T-helper 2 cell treated with Interferon-gamma antibody and Interleukin-4, amounts not matched to agents 100 ng/mL and 5 ng/mL, for 36 hours (primary cell): ENCODE results near the gene GALNT9. TPM values are rescaled to one million over a fixed set of nuclear protein-coding genes. Genes with fewer than 3 reads are reported as not detected.

Experiments
- intact Hi-C: fragments of 100-400 bp; cut with micrococcal nuclease; formaldehyde crosslinking; loops from one replicate; pipeline ENCODE4 v1.15.1; 2023
- total RNA-seq: library from RNA; stranded (reverse); gene quantifications from 2 replicates; pipeline ENCODE4 v1.2.3, GENCODE V29; 2022

The GALNT9 gene
- total RNA-seq, 1 donor from 2014 or later, result not detected

GRCh38 chr12:132327336-132328171 is 1.8 kb downstream of the GALNT9 start:
- intact Hi-C loops, result no loop called here

DNA sequence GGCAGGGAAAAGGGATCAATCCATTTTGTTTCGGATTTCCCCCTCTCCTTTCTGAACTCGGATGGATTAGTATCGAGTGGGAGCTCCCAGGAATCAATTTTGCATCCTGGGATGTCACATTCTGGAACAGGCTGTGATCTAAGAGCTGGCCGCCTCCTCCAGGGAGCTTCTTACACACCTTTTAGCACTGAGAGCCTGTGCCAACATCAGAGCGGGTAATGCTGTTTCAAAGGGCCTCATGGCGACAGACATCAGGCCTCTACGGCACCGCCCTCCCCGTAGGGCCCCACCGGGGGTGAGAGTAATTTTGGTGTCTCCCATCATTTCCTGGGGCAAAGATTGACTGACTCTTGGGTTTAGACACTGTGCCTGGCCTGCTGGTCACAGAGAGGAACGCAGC is 2.7 kb downstream of the GALNT9 start:
- intact Hi-C loops, result no loop called here

- intact Hi-C loops, result no loop called here
These were observed 3.7 kb downstream of the GALNT9 start for GRCh38 chr12:132325733-132326130.

- intact Hi-C loops, result no loop called here
These were observed 4.3 kb downstream of the GALNT9 start for GRCh38 chr12:132324841-132325732.

DNA sequence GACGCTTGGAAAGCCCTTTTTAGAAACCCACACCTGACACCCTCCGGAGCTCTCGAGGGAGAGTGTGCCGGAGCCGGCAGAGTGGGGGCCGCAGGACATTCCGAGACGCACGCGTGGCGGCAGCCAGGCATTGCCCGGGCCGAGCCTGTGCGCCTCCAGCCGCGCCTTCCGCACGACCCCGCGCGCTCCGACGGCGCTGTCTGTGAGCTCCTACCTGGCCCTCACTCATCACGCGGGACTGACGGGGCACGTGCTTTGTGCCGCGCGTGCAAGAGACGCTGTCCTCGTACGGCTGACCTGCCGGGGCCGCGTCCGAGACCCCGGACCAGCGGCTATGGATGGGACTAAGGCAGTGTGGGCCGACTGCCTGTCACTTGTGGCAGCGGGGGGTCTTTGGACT is 5.2 kb downstream of the GALNT9 start:
- intact Hi-C loops, result no loop called here

DNA sequence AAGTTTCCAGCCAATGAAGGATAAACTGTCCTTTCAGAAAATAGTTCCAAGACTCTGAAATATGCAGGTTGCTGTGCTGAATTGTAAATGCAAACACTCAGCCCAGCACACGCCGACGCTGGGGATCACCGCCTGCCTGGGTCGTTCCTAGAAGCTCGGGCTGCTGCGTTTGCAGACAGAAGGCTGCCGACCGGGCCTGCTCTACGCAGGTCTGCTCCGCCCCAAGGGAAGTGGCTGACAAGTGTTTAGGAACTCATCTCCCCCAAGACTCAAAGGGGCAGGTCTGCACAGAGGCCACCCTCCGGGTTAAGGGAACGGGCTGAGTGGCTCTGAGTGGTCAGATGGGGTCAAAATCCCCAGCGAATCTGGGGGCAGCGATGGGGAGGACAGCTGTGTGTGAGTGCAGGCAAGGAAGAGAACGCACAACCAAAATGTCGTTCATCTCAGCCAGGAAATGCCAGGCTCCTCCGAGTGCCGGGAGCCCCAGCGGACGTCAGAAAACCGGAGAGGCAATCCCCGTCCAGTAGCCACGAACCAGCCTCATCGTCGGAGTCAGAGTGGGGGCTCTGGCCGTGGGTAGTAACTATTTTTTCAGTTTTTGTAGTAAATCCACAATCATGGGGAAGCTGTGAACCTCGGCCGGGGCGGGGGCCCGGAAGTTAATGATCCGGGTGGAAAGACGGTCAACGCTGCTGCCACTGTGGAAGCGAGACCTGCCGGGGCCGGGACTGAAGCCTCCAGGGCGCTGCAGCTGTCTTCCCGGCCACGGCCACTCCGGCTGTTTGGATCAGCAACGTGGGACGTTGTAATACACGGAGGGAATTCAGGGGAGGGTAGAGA is 6.0 kb downstream of the GALNT9 start:
- intact Hi-C loops, result no loop called here

DNA sequence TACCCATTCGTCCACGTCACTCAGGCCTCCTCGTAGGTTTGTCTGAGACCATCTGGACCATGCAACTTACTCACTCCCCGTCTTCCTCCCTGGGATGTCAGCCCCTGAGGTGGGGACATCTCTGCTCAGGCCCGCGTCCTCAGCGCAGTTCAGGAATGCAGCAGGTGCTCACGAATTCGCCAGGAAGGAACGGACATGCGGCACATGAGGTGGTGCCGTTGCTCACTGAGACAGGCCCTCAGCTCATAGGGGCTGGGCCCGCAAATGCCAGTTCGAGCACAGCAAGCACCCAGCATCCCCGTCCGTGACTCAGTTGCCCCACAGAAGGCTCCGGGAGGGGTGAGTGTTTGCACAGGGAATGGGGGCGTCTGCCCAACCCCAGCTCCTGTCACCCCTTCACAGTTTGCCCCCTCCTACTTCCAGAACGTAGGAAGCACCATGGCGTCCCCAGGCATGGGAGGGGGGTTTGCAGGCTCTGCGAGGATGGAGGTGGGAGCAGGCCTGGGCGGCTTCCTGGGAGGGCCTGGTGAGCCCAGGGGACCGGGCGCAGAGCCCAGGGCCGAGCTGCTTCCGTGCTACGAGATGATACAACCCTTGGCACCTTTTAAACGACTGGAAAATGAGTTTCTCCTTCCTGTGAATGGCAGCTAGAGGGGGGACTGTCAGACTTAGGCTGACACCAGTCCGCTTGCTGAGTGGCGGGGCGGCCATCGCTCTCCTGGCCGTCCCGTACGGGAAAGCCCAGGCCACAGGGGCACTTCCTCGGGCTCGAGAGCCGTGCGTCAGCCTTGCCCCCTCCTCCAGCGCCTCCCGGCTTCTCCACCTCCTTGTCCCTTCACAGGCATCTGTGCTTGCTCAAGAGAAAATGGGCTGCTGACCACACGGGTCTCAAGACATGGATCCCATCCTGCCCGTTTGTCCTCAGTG is 6.9 kb downstream of the GALNT9 start:
- intact Hi-C loops, result no loop called here

DNA sequence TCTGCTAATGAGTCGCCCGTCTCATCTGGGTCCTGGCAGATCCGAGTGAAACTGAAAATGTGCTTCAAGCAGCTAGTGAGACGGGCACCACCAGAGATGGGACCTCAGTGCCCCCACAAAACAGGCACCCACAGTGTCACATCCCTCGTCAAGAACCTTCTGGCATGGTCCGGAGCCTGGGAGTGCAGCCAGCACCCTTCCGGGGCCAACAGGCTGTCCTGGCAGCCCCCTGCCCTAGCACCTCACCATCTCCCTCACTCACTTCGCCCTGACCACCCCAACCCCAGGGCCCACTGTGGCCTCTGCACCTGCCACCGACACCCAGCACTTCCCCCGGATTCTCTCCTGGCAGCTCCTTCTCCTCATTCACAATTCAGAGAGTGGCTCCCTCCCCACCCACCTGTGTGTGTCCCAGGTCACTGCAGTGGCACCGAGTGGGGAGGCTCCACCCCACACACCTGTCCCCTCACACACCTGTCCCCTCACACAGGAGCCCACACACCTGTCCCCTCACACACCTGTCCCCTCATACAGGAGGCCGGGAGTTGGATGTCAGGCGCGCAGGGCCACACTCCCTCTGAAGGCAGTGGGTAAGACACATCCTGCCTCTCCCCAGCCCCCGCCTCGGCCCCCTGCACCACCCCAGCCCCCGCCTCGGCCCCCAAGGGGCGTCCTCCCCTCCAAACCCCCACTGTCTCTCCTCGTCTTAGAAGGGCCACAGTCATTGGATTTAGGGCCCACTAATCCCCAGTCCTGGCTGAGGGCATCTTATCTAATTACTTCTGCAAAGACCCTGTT is 7.9 kb downstream of the GALNT9 start:
- intact Hi-C loops, result no loop called here

DNA sequence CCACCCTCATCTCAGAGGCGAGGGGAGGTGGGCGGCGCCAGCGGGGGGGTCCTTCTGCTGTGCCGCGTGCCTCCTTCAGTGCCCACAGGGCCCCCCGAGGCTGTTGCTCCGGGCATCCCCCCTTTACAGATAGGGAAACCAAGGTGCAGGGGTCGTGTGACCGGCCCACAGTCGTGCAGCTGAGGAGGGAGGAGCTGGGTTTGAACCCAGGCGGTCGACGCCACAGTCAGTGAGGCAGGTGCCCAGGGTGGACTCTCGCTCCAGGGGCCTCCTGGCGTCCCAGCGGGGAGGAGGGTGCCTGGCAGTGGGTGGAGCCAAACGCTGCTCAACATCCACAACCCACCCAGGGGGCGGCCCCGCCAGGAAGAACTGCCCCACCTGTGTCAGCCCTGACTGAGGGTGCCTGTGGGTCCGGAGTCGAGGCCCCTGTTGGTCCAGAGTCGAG is 8.6 kb downstream of the GALNT9 start:
- intact Hi-C loops, result no loop called here

DNA sequence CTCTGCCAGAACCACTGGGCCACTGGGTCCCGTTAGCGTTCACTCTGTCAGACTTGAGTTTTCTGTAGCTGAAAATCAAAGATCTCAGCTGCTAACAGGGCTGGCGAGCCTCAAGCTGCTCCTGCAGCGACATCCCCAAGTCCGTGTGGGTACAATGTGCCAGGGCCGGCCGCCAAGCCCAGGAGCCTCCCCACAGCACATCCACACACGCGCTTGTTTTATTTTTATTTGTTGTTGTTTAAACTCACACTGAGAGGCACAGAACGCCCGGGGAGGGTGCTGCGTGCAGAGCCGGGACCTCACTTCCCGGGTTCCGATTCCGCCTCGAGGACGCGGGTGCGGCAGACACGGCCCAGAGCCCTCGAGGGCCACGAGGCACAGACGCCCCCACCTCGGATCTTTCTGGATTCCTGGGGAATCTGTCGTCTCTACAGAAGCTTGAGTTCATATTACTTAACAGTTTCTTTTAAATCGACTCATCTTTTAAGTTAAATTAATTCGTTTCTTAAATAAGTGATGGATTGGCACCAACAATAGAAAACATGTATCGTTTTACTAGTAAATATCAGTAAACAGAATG is 9.3 kb downstream of the GALNT9 start:
- intact Hi-C loops, result no loop called here

DNA sequence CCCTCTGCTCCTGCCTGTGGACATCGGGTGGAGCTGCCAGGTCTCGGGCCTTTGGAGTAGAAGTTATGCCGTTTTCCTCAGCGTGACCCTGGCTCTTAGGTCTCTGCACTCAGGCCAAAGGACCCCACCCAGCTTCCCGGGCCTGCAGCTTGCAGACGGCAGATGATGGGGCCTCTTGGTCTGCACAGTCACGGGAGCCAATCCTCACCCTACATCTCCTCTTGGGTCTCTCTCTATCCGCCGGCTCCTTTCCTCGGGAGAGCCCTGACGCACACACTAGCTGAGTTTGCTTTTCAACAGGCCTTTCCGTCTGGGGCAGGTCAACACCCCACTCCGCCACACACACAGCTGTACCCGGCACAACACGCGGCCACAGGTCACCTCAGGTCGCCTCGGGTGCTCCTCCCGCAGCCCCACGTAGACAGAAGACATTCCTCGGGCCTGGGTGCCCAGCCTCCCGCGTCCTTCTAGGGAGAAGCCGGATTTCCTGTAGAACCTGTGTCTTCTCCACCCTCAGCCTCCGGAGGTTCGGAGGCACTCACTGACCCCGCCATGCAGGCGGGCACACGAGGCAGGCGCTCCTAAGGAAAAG is 9.9 kb downstream of the GALNT9 start:
- intact Hi-C loops, result no loop called here

DNA sequence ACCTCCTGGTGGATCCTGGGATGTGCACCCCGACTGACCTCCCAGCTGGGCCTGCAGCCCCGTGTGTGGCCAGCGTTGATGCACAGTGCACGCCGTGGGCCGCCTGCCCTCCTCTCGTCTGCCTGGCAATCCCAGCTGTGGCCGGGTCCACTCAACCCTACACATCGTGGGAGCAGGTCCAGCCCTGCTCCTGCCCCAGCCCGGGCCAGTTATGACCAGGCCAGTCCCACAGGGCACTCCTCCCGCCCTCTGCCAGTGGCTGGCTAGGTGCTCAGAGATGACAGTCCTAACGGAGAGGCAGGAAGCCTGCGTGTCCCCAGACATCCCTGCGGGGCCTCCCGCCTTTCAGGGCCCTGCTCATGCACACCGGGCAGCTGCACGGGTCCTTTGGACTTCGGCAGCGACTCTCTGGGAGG is 10.8 kb downstream of the GALNT9 start:
- intact Hi-C loops, result no loop called here

GRCh38 chr12:132318135-132318534 is 11.3 kb downstream of the GALNT9 start:
- intact Hi-C loops, result no loop called here

DNA sequence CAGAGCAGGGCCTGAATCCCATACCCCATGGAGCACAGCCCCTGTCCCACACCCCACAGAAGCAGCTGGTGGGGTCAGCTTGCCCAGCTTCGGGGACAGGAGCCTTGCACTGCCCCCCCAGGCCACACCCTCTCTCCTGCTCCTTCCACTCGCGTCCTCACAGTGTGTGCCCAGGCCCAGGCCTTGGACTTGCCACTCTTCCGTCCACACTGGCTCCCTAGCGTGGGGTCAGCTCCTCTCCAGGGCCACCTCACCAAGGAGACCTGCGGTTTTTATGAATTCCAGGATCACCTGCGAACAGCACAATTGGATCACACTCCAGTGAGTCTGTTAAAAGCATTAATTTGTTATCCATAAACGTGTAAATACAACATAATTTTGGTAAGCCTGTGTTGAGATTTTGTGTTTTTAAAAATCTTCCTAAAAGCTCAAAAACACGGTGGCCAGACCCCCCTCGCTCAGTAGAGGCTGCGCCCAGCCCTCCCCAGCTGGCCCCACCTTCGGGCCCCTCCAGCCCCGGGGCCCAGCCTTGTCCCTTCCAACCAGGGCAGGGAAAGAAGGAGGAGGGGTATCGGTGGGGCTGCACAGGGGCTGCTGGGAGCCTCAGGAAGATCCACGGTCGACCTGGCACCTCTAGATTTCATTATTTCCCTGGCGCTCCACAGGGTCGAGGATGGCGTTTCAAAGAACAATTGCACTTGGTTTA is 12.0 kb downstream of the GALNT9 start:
- intact Hi-C loops, result no loop called here

- intact Hi-C loops, result no loop called here
These were observed 12.7 kb downstream of the GALNT9 start for GRCh38 chr12:132316497-132317232.

DNA sequence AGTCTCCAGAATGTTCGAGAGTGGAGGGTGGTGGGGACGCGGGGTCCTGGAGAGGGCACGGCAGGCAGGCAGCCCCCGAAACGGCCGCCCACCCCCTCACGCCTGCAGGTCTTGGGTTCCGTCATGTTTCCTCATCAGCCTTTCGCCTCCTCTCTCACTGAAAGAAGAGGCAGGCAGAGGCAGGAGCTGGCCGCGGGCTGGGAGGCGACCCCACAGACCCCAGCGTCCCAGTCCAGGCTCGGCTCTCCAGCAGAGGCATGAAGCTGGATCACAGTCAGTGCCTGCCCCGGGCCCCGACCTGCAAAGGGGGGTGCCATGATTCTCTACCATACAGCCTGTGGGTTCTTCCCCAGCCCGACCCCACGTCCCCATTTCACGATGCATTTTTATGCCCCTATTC is 13.4 kb downstream of the GALNT9 start:
- intact Hi-C loops, result no loop called here

DNA sequence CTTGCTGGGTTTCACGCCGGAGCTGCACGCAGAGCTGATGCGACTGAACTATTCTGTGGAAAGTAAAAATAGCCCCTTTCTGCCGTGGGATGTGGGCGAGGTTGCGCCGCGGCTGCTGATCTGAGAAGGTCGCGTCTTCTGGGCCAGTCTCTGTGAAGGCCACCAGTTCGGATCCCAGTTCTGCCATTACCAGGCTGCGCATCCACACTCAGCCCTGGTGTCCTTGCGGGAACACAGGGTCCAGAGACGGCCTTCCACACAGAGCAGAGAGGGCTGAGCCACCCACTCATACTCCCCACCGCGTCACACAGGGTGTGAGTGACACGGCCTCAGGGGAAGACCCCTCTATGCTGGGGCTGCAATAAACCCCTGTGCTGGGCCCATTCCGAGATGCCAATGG is 13.9 kb downstream of the GALNT9 start:
- intact Hi-C loops, result no loop called here
